PC-3 (cell line): Measurements from ENCODE around the gene TAF5L.

Source experiments
- CTCF ChIP-seq: fragments of 300-600 bp; sonication (generic); conservative IDR thresholded peaks from 2 replicates; pipeline ENCODE4 v1.5.1; 2017; ENCODE audit warnings: antibody characterized with exemption, low read depth, mild to moderate bottlenecking, low read length
- EZH2 ChIP-seq: fragments of 300-600 bp; sonication (generic); IDR thresholded peaks from one replicate; pipeline ENCODE4 v1.6.1; 2017; ENCODE audit warnings: antibody characterized with exemption, mild to moderate bottlenecking, low read length; ENCODE audit not compliant: unreplicated experiment

DNA sequence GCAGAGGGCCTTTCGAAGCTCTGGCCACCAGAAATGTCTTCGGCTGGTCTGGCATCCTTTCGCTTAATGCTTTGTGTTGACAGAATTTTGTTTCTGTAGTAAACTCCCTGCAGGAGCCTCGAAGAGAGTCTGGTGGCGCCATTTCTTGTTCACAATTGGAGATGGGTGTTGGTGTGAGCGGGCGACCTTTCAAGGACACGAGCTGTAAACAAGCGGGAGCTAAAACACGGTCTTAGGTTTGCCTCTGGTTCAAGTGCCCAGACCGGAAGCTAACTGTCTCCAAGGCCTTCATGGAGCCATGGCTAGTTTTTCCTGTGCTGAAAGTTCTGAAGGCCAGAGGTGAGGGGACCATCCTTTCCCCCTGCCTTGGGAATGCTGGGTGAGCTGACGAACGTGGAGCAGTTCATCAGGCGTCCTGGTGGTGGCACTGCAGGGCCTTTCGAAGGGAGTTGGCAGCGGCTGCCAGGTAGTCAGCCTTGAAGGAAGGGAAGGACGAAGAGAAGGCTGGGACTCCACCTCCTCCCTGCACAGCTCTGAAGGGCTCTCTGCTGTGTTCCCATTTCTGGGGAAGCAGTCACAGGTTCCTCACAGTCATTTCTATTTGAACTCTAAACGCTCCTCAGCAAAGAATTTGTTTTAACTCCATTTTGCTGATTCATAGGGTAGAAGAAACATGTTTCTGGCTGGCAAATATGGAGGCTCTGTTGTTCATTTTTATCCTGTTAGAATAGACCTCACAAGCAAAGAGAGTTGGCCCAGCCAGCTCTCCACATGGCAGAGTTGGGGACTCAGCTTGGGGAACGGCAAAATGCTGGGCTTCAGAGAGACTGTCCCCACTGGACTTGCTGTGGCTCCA, 35.3 kb upstream of the TAF5L start:
- TF ChIP-seq CTCF: peak; percentile 91
- TF ChIP-seq EZH2: no peak
